Fibroblast of skin of right biceps (primary cell): ENCODE data around the gene RAB35.

Experiments
- DNase-seq: peaks from one replicate; pipeline ENCODE4 v3.0.0-alpha.2; 2013

Gene RAB35

DNA sequence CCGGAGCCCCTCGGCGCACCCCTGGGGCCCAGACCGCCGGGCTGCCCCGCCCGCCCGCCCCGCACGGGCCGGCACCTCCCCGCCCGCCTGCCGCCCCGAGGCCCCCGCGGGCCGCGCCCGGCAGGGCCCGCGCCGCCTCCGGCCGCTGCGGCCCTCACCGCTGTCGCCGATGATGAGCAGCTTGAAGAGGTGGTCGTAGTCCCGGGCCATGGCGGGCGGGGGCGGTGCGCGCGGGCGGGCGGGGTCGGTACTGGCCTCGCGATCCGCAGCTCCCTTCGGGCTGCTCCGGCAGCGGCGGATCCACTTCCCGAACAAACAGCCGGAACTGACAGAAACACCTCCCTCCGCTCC lies at the start of gene RAB35:
Gene RAB35, minus strand, starts transcription at position 313 of the 351 bp plus-strand sequence. Its CDS starts 103 bp downstream, at position 210.
- DNase-seq: no peak

- DNase-seq: no peak
Measured at GRCh38 chr12:120164293-120164692, 47.7 kb upstream of the RAB35 start.

GRCh38 chr12:120162763-120163162 lies 46.2 kb upstream of the RAB35 start:
- no peak for DNase-seq

DNA sequence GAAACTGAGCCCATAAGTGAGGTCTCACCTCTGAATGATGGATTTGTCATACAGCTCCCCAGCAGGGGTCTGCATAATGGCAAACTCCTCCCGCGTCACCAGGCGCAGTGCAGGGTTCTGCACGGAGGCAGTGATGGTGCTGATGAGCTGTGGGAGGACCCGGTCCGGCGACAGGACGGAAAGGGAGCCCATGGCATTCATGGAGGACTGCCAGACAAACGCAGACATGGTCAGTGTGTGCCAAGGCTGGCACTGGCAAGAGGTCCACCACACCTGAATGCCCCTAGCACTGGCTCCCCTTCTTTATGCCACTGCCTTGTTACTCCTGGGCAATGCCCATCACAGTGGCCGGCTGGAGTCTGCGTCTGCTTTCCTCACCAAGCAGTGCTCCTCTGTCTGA lies 45.3 kb upstream of the RAB35 start:
- no peak for DNase-seq

DNA sequence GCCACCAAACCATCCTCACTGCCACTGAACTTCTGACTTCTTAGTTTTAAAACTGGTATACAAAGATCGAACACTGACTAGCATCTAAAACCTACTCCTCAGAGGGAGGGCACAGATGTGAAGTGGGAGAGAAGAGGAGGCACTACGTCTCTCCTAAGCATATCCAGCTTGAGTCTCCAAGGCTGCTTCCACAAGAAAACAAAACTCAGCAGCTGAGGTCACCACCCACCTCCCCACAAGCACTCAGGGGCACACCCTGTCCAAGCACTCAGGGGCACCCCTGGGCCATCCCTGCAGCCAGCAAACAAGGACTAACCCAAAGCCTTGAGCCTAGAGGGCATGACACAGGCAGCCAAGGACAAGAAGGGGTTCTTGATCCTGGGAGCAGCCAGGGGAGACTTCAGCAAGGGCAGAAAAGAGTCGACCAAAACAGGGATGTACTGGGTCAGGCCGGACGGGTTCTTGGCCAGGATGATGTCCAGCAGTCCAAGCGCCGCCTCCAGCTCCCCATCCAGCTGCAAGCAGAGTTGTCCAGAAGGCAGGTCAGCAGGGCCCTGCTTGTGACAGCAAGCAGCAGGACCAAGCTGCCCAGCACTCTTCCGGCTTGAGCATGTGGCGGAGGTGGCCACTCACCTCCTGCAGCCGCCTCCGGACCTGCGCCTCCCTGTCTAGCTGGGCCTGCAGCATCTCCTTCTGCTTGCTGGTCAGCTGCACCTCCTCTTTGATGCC lies 43.1 kb upstream of the RAB35 start:
- no peak for DNase-seq

- no peak for DNase-seq
Measured at GRCh38 chr12:120158351-120158750, 41.8 kb upstream of the RAB35 start.

- DNase-seq: no peak
Measured at GRCh38 chr12:120157678-120158077, 41.1 kb upstream of the RAB35 start.

DNA sequence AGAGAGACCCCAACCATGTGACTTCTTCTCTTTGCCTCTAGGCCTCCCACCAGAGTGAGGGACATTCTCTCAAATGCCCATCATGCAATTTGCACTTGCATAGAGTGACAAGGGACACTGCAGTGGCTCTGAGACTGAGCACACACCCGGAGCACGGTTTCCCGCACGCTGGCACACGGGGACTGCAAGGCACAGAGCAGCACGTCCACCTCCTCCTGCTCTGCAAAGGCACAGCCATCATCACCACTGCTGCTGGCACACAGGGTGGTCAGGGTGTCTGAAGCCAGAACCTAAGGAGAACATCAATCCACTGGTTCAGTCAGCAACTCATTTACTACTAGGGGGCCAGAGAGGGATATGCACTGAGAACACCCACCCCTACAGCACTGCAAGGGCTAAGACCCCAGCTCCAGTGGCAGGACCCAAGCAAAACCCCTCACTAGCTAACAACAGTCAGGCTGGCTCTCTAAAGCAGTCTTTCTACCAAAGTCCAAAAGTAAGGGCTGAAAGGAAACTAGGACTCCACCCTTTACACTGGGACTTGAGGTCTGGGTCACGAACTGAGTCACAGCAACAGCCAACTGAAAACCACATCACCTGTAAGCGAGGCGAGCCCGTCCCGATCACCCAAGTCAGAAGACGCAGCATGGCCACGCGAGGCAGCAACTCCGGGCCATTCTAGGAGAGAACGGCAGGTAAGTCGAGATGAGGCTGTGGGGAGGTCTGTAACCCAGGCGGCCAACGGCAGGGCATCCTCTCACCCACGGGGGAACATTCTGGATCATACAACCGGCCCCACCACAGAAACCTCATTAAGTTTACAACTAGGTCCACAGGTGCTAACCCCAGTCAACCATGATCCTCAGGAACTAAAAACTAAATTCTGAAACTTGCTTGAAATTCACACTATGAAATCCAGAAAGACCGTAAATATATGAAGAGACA lies 40.0 kb upstream of the RAB35 start:
- DNase-seq: no peak

DNA sequence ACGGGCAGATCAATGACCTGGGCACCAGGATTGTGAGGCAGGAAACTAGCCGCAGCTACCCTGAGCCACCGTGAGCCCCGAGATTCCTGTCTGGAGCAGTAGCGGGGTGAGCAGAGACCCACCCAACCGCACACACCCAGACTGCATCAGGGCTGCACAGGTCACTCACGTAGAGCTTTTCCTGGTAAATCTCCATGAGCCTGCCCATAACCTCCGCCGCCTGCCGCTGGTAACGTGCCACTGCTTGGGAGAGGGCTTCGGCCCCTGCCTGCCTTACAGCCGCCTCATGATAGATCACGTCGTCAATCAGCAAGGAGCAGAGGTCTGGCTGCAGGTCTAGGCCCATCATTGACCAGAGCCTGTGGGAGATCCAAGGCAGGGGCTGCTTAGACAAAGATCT lies 38.5 kb upstream of the RAB35 start:
- DNase-seq: no peak

DNA sequence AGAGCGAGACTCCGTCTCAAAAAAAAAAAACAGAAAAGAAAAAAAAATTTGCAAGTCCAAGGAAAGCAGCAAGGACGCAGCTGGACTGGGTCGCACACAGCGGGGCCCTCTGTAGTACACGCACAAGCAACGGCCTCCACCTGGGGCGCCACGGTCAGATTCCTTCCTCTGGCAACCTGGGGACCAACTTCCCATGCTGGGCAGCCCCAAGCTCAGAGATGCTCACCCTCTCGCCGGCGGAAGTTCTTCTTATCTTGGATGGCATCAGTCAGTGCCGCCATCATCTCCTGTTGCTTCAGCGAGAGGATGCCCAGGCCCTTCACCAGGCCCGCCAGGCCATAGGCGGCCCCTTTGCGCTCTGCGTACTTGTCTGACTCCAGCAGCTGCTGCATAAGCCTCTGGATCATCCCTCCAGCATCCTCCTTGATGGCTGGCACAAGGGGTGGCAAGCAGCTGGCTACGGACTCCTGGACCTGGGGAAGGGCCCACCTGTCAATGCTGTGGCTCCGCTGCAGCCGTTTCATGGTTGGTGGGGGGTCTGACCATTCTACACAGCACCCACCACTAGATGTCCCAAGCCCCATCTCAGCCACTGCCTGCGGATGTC lies 34.5 kb upstream of the RAB35 start:
- no peak for DNase-seq

- DNase-seq: no peak
Measured at GRCh38 chr12:120148011-120148410, 31.5 kb upstream of the RAB35 start.

- DNase-seq: no peak
Measured at GRCh38 chr12:120145164-120145563, 28.6 kb upstream of the RAB35 start.

- no peak for DNase-seq
Measured at GRCh38 chr12:120144215-120144614, 27.7 kb upstream of the RAB35 start.

DNA sequence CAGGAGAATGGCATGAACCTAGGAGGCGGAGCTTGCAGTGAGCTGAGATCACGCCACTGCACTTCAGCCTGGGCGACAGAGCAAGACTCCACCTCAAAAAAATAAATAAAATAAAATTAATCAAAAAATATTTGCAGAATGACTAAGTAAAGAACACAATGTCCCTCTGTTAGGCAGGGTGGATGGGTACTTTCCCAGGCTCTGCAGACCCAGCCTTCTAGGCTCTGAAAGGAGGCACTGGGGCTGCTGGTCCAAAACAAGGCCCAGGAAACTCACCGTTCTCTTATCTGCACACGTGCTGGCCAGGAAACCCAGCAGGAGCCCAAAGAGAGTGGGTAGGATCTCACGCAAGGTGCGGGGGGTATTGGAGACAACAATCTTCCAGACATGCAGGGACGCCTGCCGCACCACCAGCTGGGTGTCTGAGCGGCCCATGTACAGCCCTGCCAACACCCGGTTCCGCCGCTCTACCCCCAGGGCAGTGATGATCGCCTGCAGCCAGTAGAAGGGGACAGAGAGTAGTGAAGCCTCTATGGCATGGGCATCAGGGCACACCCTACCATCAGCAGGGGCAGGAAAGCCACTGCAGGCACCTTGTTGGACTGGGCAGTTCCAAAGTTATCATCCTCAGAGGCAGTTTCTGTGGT lies 25.8 kb upstream of the RAB35 start:
- DNase-seq: no peak

- no peak for DNase-seq
Measured at GRCh38 chr12:120141336-120141735, 24.8 kb upstream of the RAB35 start.

- no peak for DNase-seq
Measured at GRCh38 chr12:120140603-120141002, 24.1 kb upstream of the RAB35 start.

- no peak for DNase-seq
Measured at GRCh38 chr12:120139958-120140357, 23.4 kb upstream of the RAB35 start.

GRCh38 chr12:120138366-120138765 lies 21.8 kb upstream of the RAB35 start:
- DNase-seq: no peak

GRCh38 chr12:120137833-120138232 lies 21.3 kb upstream of the RAB35 start:
- DNase-seq: no peak

DNA sequence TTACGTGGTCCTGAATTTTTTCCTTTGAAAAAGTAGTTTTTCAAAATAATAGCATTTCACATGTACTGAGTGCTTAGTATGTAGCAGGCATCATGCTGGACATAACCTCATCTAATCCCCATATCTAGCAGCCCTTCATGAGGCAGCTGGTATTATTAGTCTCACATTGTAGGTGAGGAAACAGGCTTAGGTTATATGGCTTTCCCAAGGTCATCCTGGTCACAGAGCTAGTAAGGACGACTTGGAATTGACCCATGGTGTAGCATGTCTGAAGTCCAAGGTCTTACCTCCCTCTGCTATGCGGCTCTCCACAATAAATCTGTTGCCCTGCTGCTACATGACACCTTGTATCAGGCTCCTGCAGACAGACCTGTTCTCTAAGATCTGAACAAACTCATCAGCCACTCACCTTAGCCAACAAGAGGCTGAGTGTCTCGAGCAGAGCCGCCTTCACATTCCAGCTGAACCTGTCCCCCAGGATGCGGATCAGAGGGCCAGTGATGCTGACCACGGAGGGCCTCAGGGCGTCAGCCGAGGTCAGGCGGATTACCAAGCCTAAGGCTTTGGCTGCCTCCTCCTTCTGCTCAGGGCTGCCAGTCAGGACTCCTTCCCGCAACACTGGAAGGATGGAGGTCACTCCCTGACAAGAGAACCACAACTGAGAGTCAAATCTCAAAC lies 19.7 kb upstream of the RAB35 start:
- no peak for DNase-seq

GRCh38 chr12:120134307-120134980 lies 17.9 kb upstream of the RAB35 start:
- DNase-seq: no peak

- no peak for DNase-seq
Measured at GRCh38 chr12:120132863-120133385, 16.4 kb upstream of the RAB35 start.
